Astrocyte (in vitro differentiated cells and primary cell): ENCODE data around the gene TOM1L2. TPM values are rescaled to one million over a fixed set of nuclear protein-coding genes. Genes with fewer than 3 reads are reported as not detected.
A peak's percentile ranks its signal among the peaks of the same experiment; 100 is the strongest.

ENCODE experiments used
- DNase-seq: peaks from one replicate; pipeline ENCODE4 v3.0.0-alpha.2; 2010; ENCODE audit warnings: low read depth
- FAIRE-seq: peaks from 2 replicates; lab custom pipeline; 2011; peaks lifted over from hg19 to GRCh38; lab: Jason Lieb, UNC
- H2AFZ ChIP-seq: 2 replicates; pipeline ENCODE4 v1.6.0; 2012; ENCODE audit warnings: low read depth, low read length, inconsistent platforms
- H3K27ac ChIP-seq: 2 replicates; pipeline ENCODE4 v1.5.1; 2011; ENCODE audit warnings: low read depth, low read length, inconsistent platforms
- H3K27me3 ChIP-seq: 2 replicates; pipeline ENCODE4 v1.6.0; 2011; ENCODE audit warnings: low read length, inconsistent platforms; ENCODE audit not compliant: insufficient read depth
- H3K36me3 ChIP-seq: 2 replicates; pipeline ENCODE4 v1.5.1; 2011; ENCODE audit warnings: low read length, inconsistent platforms; ENCODE audit not compliant: insufficient read depth
- H3K4me1 ChIP-seq: 2 replicates; pipeline ENCODE4 v1.5.1; 2011; ENCODE audit warnings: low read length, inconsistent platforms; ENCODE audit not compliant: insufficient read depth
- H3K4me2 ChIP-seq: 2 replicates; pipeline ENCODE4 v1.6.0; 2012; ENCODE audit warnings: low read length, inconsistent platforms
- H3K4me3 ChIP-seq: 2 replicates; pipeline ENCODE4 v1.5.1; 2011; ENCODE audit warnings: low read depth, mild to moderate bottlenecking, low read length, inconsistent platforms; ENCODE audit not compliant: insufficient read depth
- H3K79me2 ChIP-seq: 2 replicates; pipeline ENCODE4 v1.6.0; 2012; ENCODE audit warnings: mild to moderate bottlenecking, low read length, inconsistent platforms; ENCODE audit not compliant: insufficient read depth
- H3K9ac ChIP-seq: 2 replicates; pipeline ENCODE4 v1.6.0; 2012; ENCODE audit warnings: mild to moderate bottlenecking, low read length, inconsistent platforms
- H3K9me3 ChIP-seq: 2 replicates; pipeline ENCODE4 v1.5.1; 2012; ENCODE audit warnings: low read depth, mild to moderate bottlenecking, low read length, inconsistent platforms; ENCODE audit not compliant: insufficient read depth
- H4K20me1 ChIP-seq: 2 replicates; pipeline ENCODE4 v1.6.0; 2012; ENCODE audit warnings: low read length, inconsistent platforms; ENCODE audit not compliant: insufficient read depth
- H3K27ac Mint-ChIP-seq: one replicate; pipeline ENCODE4 v1.8.0; 2021; ENCODE audit warnings: mild to moderate bottlenecking, mixed read lengths; ENCODE audit not compliant: unreplicated experiment
- H3K27me3 Mint-ChIP-seq: one replicate; pipeline ENCODE4 v1.8.0; 2021; ENCODE audit warnings: low read depth, mixed read lengths; ENCODE audit not compliant: unreplicated experiment
- H3K36me3 Mint-ChIP-seq: one replicate; pipeline ENCODE4 v1.8.0; 2021; ENCODE audit warnings: low read depth, mixed read lengths; ENCODE audit not compliant: unreplicated experiment
- H3K4me1 Mint-ChIP-seq: one replicate; pipeline ENCODE4 v1.8.0; 2021; ENCODE audit warnings: low read depth, mixed read lengths; ENCODE audit not compliant: unreplicated experiment
- H3K4me3 Mint-ChIP-seq: one replicate; pipeline ENCODE4 v1.8.0; 2021; ENCODE audit warnings: mild to moderate bottlenecking, moderate library complexity, mixed read lengths; ENCODE audit not compliant: unreplicated experiment
- H3K9me3 Mint-ChIP-seq: one replicate; pipeline ENCODE4 v1.8.0; 2021; ENCODE audit warnings: mild to moderate bottlenecking, mixed read lengths; ENCODE audit not compliant: unreplicated experiment
- EZH2 ChIP-seq: IDR thresholded peaks from 2 replicates; pipeline ENCODE4 v1.6.1; 2012; ENCODE audit warnings: mild to moderate bottlenecking, low read length, inconsistent platforms; ENCODE audit not compliant: insufficient read depth
- total RNA-seq: library from RNA; stranded (reverse); gene quantifications from 2 replicates; pipeline ENCODE4 v1.2.1, GENCODE V29; 2021
- TF ChIP-seq, protein P1 (sequence below): IDR thresholded peaks from 2 replicates; pipeline ENCODE4 v1.5.1; 2011; ENCODE audit warnings: low read depth, mild to moderate bottlenecking, inconsistent platforms, low read length, moderate library complexity; ENCODE audit not compliant: insufficient read depth

Gene TOM1L2
- total RNA-seq, 1 donor from 2014 or later: 54.4 TPM

- H3K4me3 Mint-ChIP-seq: no peak overlapping the region
- peaks cover 90% of the 10 kb centered on the region for H3K4me1 Mint-ChIP-seq
Measured at GRCh38 chr17:17938388-17939107, 33.7 kb downstream of the TOM1L2 start.

DNA sequence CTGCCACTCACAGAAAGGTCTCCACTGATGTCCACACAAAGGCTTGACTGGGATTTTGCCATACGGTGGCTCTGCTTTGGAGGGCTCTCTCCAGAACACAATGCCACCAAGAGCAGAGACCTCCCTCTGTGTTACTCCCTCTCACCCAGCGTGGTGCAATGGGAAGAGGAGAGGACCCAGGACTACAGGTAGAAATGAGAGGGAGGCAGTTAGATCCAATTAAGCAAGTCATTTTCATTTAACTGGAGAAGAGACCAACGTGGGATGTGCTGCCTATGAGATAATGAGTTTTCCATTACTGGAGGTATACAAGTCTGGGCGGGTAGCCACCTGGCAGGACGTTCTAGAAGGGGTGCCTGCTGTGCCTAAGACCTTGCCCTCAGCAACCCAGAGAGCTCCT lies 34.2 kb downstream of the TOM1L2 start:
- TF ChIP-seq EZH2: no peak
- TF ChIP-seq, protein P1, sequence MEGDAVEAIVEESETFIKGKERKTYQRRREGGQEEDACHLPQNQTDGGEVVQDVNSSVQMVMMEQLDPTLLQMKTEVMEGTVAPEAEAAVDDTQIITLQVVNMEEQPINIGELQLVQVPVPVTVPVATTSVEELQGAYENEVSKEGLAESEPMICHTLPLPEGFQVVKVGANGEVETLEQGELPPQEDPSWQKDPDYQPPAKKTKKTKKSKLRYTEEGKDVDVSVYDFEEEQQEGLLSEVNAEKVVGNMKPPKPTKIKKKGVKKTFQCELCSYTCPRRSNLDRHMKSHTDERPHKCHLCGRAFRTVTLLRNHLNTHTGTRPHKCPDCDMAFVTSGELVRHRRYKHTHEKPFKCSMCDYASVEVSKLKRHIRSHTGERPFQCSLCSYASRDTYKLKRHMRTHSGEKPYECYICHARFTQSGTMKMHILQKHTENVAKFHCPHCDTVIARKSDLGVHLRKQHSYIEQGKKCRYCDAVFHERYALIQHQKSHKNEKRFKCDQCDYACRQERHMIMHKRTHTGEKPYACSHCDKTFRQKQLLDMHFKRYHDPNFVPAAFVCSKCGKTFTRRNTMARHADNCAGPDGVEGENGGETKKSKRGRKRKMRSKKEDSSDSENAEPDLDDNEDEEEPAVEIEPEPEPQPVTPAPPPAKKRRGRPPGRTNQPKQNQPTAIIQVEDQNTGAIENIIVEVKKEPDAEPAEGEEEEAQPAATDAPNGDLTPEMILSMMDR: no peak
- no peak for DNase-seq
- H3K4me1 Mint-ChIP-seq: peaks cover 87% of the 10 kb centered on the region
- Histone ChIP-seq H3K27ac (no peak overlapping the region), H3K4me2 (peak overlapping the region; percentile 0), H4K20me1 (peaks cover 21% of the 10 kb centered on the region), H3K9me3 (no peaks in the 10 kb centered on the region), H3K4me3 (no peak overlapping the region), H2AFZ (no peak overlapping the region), H3K79me2 (peaks cover 53% of the 10 kb centered on the region), H3K4me1 (peaks cover 67% of the 10 kb centered on the region), H3K27me3 (no peaks in the 10 kb centered on the region), H3K9ac (no peak overlapping the region), H3K36me3 (no peaks in the 10 kb centered on the region)
- H3K9me3 Mint-ChIP-seq: no peaks in the 10 kb centered on the region
- H3K4me3 Mint-ChIP-seq: no peak overlapping the region
- H3K27ac Mint-ChIP-seq: no peak overlapping the region
- H3K36me3 Mint-ChIP-seq: peaks cover 2% of the 10 kb centered on the region
- FAIRE-seq: no peak
- no peaks in the 10 kb centered on the region for H3K27me3 Mint-ChIP-seq

More at GRCh38 chr17:17938388-17939107, 33.7 kb downstream of the TOM1L2 start:
- Histone ChIP-seq H3K4me1 (peaks cover 70% of the 10 kb centered on the region), H3K36me3 (no peaks in the 10 kb centered on the region), H4K20me1 (peaks cover 18% of the 10 kb centered on the region), H2AFZ (no peak overlapping the region), H3K9me3 (no peaks in the 10 kb centered on the region), H3K79me2 (peaks cover 51% of the 10 kb centered on the region), H3K4me2 (no peak overlapping the region), H3K9ac (no peak overlapping the region), H3K27ac (no peak overlapping the region), H3K4me3 (no peak overlapping the region), H3K27me3 (no peaks in the 10 kb centered on the region)
- TF ChIP-seq EZH2: no peak
- TF ChIP-seq, protein P1: no peak
- Mint-ChIP-seq H3K36me3 (peaks cover 2% of the 10 kb centered on the region), H3K9me3 (no peaks in the 10 kb centered on the region), H3K27me3 (no peaks in the 10 kb centered on the region), H3K27ac (peak overlapping the region; percentile 63)
- DNase-seq (peak; percentile 45), FAIRE-seq (no peak)
